Fibroblast of skin of back (primary cell): Measurements from ENCODE around the gene HECTD4.

Experiments used
- DNase-seq: peaks from one replicate; pipeline ENCODE4 v3.0.0-alpha.2; 2013

Gene HECTD4

GRCh38 chr12:112153181-112153892, 228.9 kb downstream of the HECTD4 start:
- DNase-seq = no peak

- no peak for DNase-seq
Measured at GRCh38 chr12:112151766-112152541, 230.3 kb downstream of the HECTD4 start.

GRCh38 chr12:112149596-112149995, 232.6 kb downstream of the HECTD4 start:
- DNase-seq = no peak

GRCh38 chr12:112148031-112148513, 234.2 kb downstream of the HECTD4 start:
- peak; percentile 84 for DNase-seq

GRCh38 chr12:112146123-112146522, 236.1 kb downstream of the HECTD4 start:
- no peak for DNase-seq

GRCh38 chr12:112140728-112141127, 241.5 kb downstream of the HECTD4 start:
- no peak for DNase-seq

- DNase-seq = no peak
Measured at GRCh38 chr12:112134731-112135130, 247.5 kb downstream of the HECTD4 start.

- no peak for DNase-seq
Measured at GRCh38 chr12:112133418-112133817, 248.8 kb downstream of the HECTD4 start.

GRCh38 chr12:112131686-112132085, 250.5 kb downstream of the HECTD4 start:
- DNase-seq = no peak

GRCh38 chr12:112130441-112130998, 251.7 kb downstream of the HECTD4 start:
- no peak for DNase-seq

GRCh38 chr12:112126911-112127310, 255.3 kb downstream of the HECTD4 start:
- DNase-seq = no peak

GRCh38 chr12:112126000-112126438, 256.2 kb downstream of the HECTD4 start:
- DNase-seq = no peak

GRCh38 chr12:112125250-112125999, 256.8 kb downstream of the HECTD4 start, which contains the start of gene TRAFD1:
Gene TRAFD1 (plus strand): TSS chr12:112125560. CDS start chr12:112130523, 4,963 bp downstream.
- DNase-seq = peak; percentile 96

- no peak for DNase-seq
Measured at GRCh38 chr12:112124918-112125249, 257.3 kb downstream of the HECTD4 start.

GRCh38 chr12:112122823-112123690, 259.2 kb downstream of the HECTD4 start:
- DNase-seq = peak; percentile 61

- peak; percentile 84 for DNase-seq
Measured at GRCh38 chr12:112121780-112122565, 260.3 kb downstream of the HECTD4 start.

- peak; percentile 55 for DNase-seq
Measured at GRCh38 chr12:112117685-112118084, 264.5 kb downstream of the HECTD4 start.

- peak; percentile 75 for DNase-seq
Measured at GRCh38 chr12:112116232-112117060, 265.8 kb downstream of the HECTD4 start.

GRCh38 chr12:112115259-112116045, 266.8 kb downstream of the HECTD4 start:
- no peak for DNase-seq
